Transverse colon (tissue), 4 donors: ENCODE results near the gene FIGN. TPM values are rescaled to one million over a fixed set of nuclear protein-coding genes. Genes with fewer than 3 reads are reported as not detected.

Experiments
- DNase-seq: peaks from one replicate; pipeline ENCODE4 v3.0.0-alpha.2; 2019
- H3K27ac ChIP-seq, 4 donors: fragments of 200-600 bp; sonication (generic); 2 replicates each; pipeline ENCODE4 v1.5.1; 2016 to 2018; ENCODE audit warnings: inconsistent platforms in 4 of 4
- H3K27me3 ChIP-seq: fragments of 200-600 bp; sonication (generic); 2 replicates; pipeline ENCODE4 v1.5.1; 2017; ENCODE audit warnings: inconsistent platforms
- H3K36me3 ChIP-seq, 4 donors: fragments of 200-600 bp; sonication (generic); 2 replicates each; pipeline ENCODE4 v1.5.1; 2017 to 2019; ENCODE audit warnings: inconsistent platforms in 4 of 4
- H3K4me1 ChIP-seq, 4 donors: fragments of 200-600 bp; sonication (generic); 2 replicates each; pipeline ENCODE4 v1.5.1; 2017 to 2020; ENCODE audit warnings: inconsistent platforms in 4 of 4
- H3K4me3 ChIP-seq, 4 donors: fragments of 200-600 bp; sonication (generic); 1 replicate in 1 of 4; 2 replicates in 3 of 4; pipeline versions ENCODE4 v1.5.1 to v1.6.1; 2017 to 2019; ENCODE audit warnings: inconsistent platforms in 4 of 4
- H3K9me3 ChIP-seq, 2 donors: fragments of 200-600 bp; sonication (generic); 2 replicates each; pipeline ENCODE4 v1.5.1; 2017 to 2019; ENCODE audit warnings: inconsistent platforms in 2 of 2
- CTCF ChIP-seq, 5 experiments: fragments of 200-600 bp in 3 of 5; fragments of 450-650 bp in 2 of 5; sonication (generic) in 3 of 5; IDR thresholded peaks; 1 replicate in 2 of 5; 2 replicates in 3 of 5; pipeline ENCODE4 v1.5.1; 2016 to 2017; ENCODE audit warnings: antibody characterized with exemption in 5 of 5, inconsistent platforms in 3 of 5, mild to moderate bottlenecking in 2 of 5, moderate library complexity in 1 of 5
- EP300 ChIP-seq: sonication (generic); formaldehyde crosslinking; IDR thresholded peaks from one replicate; pipeline ENCODE4 v1.6.1; 2017; ENCODE audit warnings: antibody characterized with exemption, low read depth
- POLR2A ChIP-seq: fragments of 450-650 bp; IDR thresholded peaks from one replicate; pipeline ENCODE4 v1.6.1; 2016; ENCODE audit warnings: antibody characterized with exemption, mild to moderate bottlenecking, moderate library complexity
- POLR2AphosphoS5 ChIP-seq, 3 donors: sonication (generic); formaldehyde crosslinking; IDR thresholded peaks; one replicate each; pipeline ENCODE4 v1.6.1; 2016; ENCODE audit warnings: antibody characterized with exemption in 3 of 3
- WGBS, 2 donors: methylation state at CpG; one replicate each; pipeline ENCODE4 v1.1.5; 2018; ENCODE audit warnings: low coverage in 1 of 2; 5-methylcytosine and 5-hydroxymethylcytosine counted together
- in situ Hi-C, 4 donors: fragments of 200-750 bp; cut with MboI; loops; one replicate each; pipeline versions ENCODE4 v1.15.0 to v1.15.1; 2017; ENCODE audit warnings: low sequenced_read_pairs in 3 of 4, low pct_ligation_motif_present in 1 of 4, low pct_unique_long_range_greater_than_20kb in 1 of 4
- intact Hi-C: fragments of 100-400 bp; cut with DNase I; formaldehyde crosslinking; loops from one replicate; pipeline ENCODE4 v1.15.1; 2023; ENCODE audit warnings: low total_unique reads
- total RNA-seq, 4 donors: library from RNA; depleted of rRNA; stranded (reverse); fragments of >200 nt; gene quantifications; one replicate each; pipeline ENCODE4 v1.1.0, GENCODE V29; 2016

Gene FIGN
- total RNA-seq, 4 donors from 2014 or later: 0.75 to 1.3 (median 1.0) TPM

GRCh38 chr2:163626208-163626607, 109.6 kb downstream of the FIGN start:
- no peak overlapping the region for H3K4me3 ChIP-seq
- no peaks in the 10 kb centered on the region for H3K36me3 ChIP-seq
- in situ Hi-C loops (no loop called here), intact Hi-C loops (no loop called here)
- no peaks in the 10 kb centered on the region for H3K9me3 ChIP-seq
- TF ChIP-seq POLR2AphosphoS5 (IDR thresholded peaks at IDR 0.05): no peak
- TF ChIP-seq POLR2A: no peak
- no peak for TF ChIP-seq CTCF (IDR thresholded peaks at IDR 0.05)
- no peak for TF ChIP-seq EP300
- no peaks in the 10 kb centered on the region for H3K27me3 ChIP-seq
- no peak for DNase-seq
- no peaks in the 10 kb centered on the region for H3K4me1 ChIP-seq
- no peak overlapping the region for H3K27ac ChIP-seq
- WGBS, 2 donors: 91 to 93% methylated on average over 1 of the region's 1 CpG

GRCh38 chr2:163625632-163626031, 110.2 kb downstream of the FIGN start:
- TF ChIP-seq CTCF (IDR thresholded peaks at IDR 0.05) (no peak), POLR2AphosphoS5 (IDR thresholded peaks at IDR 0.05) (no peak), POLR2A (no peak), EP300 (no peak)
- H3K36me3 ChIP-seq: no peaks in the 10 kb centered on the region
- H3K9me3 ChIP-seq: no peaks in the 10 kb centered on the region
- no peak overlapping the region for H3K4me3 ChIP-seq
- no peaks in the 10 kb centered on the region for H3K4me1 ChIP-seq
- WGBS, 2 donors: 42 to 44% methylated on average over 1 of the region's 1 CpG
- in situ Hi-C loops: no loop called here
- DNase-seq: no peak
- H3K27ac ChIP-seq: no peak overlapping the region
- H3K27me3 ChIP-seq: no peaks in the 10 kb centered on the region
- intact Hi-C loops: no loop called here

GRCh38 chr2:163621445-163622004, 114.3 kb downstream of the FIGN start:
- 78 to 79% methylated on average over 7 of the region's 7 CpGs for WGBS, 2 donors
- H3K36me3 ChIP-seq: no peaks in the 10 kb centered on the region
- TF ChIP-seq POLR2AphosphoS5 (IDR thresholded peaks at IDR 0.05) (no peak), CTCF (IDR thresholded peaks at IDR 0.05) (no peak), POLR2A (no peak), EP300 (no peak)
- DNase-seq: no peak
- intact Hi-C loops: no loop called here
- in situ Hi-C loops: no loop called here
- no peaks in the 10 kb centered on the region for H3K9me3 ChIP-seq
- H3K27ac ChIP-seq: no peak overlapping the region
- H3K27me3 ChIP-seq: no peaks in the 10 kb centered on the region
- H3K4me1 ChIP-seq: no peaks in the 10 kb centered on the region
- H3K4me3 ChIP-seq: no peak overlapping the region

GRCh38 chr2:163617517-163617916, 118.3 kb downstream of the FIGN start:
- Histone ChIP-seq H3K4me1 (no peaks in the 10 kb centered on the region), H3K27ac (no peak overlapping the region), H3K9me3 (no peaks in the 10 kb centered on the region), H3K36me3 (no peaks in the 10 kb centered on the region), H3K27me3 (no peaks in the 10 kb centered on the region), H3K4me3 (no peak overlapping the region)
- DNase-seq: no peak
- in situ Hi-C loops (no loop called here), intact Hi-C loops (no loop called here)
- 71 to 73% methylated on average over 2 of the region's 2 CpGs for WGBS, 2 donors
- TF ChIP-seq CTCF (IDR thresholded peaks at IDR 0.05): no peak
- TF ChIP-seq POLR2AphosphoS5 (IDR thresholded peaks at IDR 0.05): no peak
- no peak for TF ChIP-seq EP300
- TF ChIP-seq POLR2A: no peak
